HG03378 (cell line): ENCODE data around the gene ZNF543.
A peak's percentile ranks its signal among the peaks of the same experiment; 100 is the strongest.
"Not testable (repeated sequence)": the region's sequence is repeated elsewhere in the genome, so short reads cannot be mapped to it uniquely, and the experiment has no call there.

Experiments
- ATAC-seq: cut with Tn5 transposase; IDR thresholded peaks from one replicate; pipeline ENCODE4 v1.9.1; 2021; ENCODE audit warnings: mild to moderate bottlenecking, moderate library complexity; ENCODE audit not compliant: unreplicated experiment

The ZNF543 gene

GRCh38 chr19:57320180-57321084 lies at the start of gene ZNF543:
Gene ZNF543 (plus strand): TSS chr19:57320472. CDS start chr19:57320854, 382 bp downstream.
- peak; percentile 83 for ATAC-seq

GRCh38 chr19:57271280-57271679 lies 49.0 kb upstream of the ZNF543 start:
- ATAC-seq = no peak

DNA sequence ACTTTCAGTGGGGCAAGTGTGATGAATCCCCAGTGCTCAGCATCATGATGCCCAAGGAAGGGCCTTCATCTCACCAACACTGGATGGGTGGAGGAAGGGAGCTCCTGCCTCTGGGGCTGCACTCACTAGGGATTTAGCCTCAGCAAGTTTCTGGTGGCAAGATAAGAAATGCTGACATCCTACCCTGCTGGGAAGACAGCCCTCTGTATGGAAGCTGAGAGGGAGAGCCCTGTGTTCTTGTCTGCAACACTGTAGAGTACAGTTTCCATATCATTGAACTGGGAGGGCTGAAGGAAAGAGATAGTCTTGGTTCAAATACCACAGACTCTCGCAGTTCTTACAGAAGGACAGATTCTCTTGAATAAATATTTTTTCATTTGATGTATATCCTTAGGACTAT lies 47.3 kb upstream of the ZNF543 start:
- no peak for ATAC-seq

GRCh38 chr19:57276430-57276829 lies 43.8 kb upstream of the ZNF543 start:
- ATAC-seq = no peak

GRCh38 chr19:57278481-57278880 lies 41.8 kb upstream of the ZNF543 start:
- ATAC-seq = not testable (repeated sequence)

DNA sequence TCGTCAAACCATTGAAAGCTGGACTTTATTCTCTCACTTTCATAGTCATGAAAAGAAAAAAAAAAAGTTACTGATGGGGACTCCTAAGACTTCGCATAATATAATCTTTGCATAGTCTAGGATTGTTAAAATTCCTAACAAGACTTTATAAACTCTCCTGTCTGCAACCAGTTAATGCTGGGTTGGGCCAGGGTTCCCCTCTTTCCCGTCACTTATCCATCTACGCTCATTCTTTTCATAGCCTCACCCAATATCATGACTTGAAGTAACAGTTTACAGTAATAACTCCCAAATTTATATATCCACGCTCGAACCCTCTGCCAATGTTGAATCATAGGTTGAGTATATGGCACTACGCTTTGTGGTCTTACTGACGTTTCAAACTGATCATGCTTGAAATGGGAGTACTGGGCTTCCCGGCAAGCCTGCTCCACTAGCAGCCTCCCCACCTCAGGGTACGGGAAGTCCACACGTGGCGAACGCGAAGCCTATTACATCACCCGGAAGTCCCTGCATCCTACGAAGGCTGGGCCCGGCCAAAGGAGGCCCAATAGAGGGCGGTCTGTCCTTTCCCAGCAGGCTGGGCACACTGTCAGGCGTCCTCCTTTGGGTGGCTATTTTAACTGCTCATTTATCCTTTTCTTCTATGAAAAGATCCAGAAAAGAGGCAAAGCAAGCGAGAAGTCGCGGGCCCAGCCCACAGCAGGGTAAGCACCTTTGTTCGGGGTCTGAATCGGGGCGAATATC lies 40.7 kb upstream of the ZNF543 start:
- peak; percentile 66 for ATAC-seq

GRCh38 chr19:57280165-57280961 lies 39.9 kb upstream of the ZNF543 start, which contains the start of gene ZNF460:
Gene ZNF460 (plus strand): TSS chr19:57280485. CDS start chr19:57280807, 322 bp downstream.
- ATAC-seq = peak; percentile 60

DNA sequence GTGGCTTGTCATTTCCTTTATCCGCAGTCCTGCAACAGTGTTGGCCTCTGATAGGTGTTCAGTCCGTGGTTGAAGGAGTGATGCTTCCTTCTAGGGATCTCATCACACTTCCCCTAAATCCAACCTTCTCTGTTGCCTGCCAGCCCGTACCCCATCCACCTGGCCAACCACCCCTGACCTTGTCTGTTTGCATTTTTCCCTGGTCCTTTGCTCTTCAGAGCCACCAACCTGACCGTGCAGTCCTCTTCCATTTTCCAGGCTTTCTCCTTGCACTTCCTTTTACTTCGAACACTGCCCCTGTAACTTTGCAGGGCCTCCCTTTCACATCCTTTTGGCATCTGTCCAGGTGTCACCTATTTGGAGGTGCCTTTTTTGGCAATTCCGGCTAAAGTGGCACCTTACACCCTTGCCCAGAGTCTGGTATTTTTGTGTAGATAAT lies 39.3 kb upstream of the ZNF543 start:
- ATAC-seq = no peak

DNA sequence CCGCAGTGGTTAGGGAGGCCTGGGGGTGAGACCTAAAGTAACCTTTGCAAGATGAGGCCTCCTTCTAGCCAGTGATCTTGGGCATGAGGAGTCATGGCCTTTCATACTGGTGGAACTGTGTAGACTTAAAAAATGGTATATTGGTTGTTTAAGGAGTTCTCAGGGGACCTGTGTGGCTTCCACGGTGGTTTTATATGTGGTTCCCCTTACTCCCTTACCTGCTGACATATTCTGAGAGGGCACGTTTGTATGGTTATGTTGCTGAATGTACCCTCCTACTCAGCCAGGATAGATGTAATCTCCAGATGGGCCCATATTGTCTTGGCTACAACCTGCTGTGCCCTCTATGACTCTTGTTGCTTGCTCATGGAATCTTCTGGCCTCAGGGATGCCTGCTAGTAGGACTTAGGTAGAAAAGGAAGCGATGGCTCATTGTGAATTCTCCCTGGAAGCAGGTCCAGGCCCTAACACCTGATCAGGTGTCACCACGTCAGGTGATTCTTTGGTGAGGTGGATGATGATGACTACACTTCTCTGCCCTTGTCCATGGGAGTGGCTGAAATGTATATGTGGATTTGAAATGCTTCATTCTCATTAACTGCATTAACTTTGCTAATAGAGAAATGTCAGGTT lies 38.1 kb upstream of the ZNF543 start:
- no peak for ATAC-seq

GRCh38 chr19:57288373-57288772 lies 31.9 kb upstream of the ZNF543 start:
- ATAC-seq = no peak

DNA sequence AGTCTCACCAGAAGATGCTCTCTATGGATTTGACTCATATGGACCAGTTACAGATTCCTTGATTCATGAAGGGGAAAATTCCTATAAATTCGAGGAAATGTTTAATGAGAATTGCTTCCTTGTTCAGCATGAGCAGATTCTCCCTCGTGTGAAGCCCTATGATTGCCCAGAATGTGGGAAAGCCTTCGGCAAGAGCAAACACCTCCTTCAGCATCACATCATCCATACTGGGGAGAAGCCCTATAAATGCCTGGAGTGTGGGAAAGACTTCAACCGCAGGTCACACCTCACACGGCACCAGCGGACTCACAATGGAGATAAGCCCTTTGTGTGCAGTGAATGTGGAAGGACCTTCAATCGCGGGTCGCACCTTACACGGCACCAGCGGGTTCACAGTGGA lies 29.3 kb upstream of the ZNF543 start:
- no peak for ATAC-seq

DNA sequence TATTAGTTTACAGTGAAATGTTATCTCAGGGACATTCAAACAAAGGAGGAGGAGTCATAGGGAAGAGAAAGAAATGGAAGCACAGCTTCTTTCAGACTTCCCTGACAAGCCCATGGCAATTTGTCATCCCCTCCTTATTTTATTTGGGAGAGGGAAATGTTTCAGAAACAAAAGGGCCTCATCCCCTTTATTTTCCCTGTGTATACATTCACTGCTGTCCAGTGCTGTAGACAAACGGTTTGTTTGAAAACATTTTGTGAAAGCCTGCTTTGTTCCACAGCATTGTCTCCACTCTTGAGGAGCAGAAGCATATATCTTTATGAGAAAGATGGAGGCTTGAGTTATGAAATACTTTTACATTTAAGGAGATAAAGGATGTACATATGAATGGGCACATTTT lies 27.7 kb upstream of the ZNF543 start:
- no peak for ATAC-seq

GRCh38 chr19:57293719-57294118 lies 26.6 kb upstream of the ZNF543 start:
- no peak for ATAC-seq

DNA sequence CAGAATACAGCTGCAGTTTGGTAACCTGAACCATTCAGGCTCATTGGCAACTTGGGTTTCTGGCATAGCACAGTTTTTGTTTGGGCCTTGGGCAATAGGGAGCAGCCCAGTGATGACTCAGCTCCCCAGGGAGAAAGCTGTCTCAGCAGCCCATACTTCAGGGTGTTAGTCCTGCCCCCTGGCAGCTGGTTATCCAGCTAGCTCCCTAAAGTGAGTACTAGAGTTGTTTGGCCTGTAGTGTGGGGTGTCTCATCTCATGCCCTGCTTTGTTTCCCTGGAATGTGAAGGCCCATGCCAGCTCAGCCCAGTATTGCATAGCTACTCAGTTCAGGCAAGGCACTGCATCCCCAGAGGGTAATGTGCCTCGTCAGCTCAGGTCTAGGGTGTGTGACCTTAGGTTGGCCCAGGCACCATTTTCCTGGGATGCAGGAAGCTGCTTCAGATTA lies 18.2 kb upstream of the ZNF543 start:
- ATAC-seq = no peak

- no peak for ATAC-seq
Measured at GRCh38 chr19:57302727-57303401, 17.4 kb upstream of the ZNF543 start.

GRCh38 chr19:57305056-57305455 lies 15.2 kb upstream of the ZNF543 start:
- ATAC-seq = no peak

GRCh38 chr19:57308514-57308913 lies 11.8 kb upstream of the ZNF543 start:
- no peak for ATAC-seq

DNA sequence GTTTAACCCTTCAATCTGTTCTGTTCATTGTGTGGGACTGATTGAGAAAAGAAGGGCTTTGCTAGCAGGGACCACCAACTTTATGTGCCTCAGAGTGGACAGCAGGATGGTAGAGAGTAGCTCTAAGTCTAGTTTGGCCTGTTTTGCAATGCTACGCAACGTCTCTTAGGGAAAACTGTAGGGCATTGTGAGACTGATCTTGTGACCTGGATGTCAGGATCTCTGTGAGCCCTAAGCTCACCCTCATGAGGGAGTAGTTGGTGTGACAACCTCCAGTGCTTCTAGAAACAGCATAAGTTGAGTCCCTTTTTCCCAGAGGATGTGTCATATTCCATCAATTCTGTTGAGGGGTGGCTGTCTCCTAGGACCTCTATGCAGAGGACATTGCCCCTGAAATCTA lies 9.5 kb upstream of the ZNF543 start:
- no peak for ATAC-seq

DNA sequence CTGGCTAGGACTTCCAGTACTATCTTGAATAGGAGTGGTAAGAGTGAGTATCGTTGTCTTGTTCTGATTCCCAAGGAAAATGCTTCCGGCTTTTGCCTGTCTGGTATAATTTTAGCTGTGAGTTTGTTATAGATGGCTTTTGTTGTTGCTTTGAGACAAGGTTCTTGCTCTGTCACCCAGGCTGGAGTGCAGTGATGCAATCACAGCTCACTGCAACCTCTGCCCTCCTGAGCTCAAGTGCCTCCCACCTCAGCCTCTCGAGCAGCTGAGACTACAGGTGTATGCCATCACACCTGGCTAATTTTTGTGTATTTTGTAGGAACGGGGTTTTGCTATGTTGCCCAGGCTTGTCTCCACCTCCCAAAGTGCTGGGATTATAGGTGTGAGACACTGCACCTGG lies 6.1 kb upstream of the ZNF543 start:
- no peak for ATAC-seq

- ATAC-seq = no peak
Measured at GRCh38 chr19:57317503-57317902, 2.8 kb upstream of the ZNF543 start.
